Inflammatory macrophage treated with lipopolysaccharide for 4 hours (primary cell): ENCODE data around the gene CD300LG.
"Not testable (repeated sequence)": the region's sequence is repeated elsewhere in the genome, so short reads cannot be mapped to it uniquely, and the experiment has no call there.

Experiments
- DNase-seq: peaks from one replicate; pipeline ENCODE4 v3.0.0-alpha.2; 2020

Gene CD300LG

GRCh38 chr17:43856141-43856540 lies 9.2 kb downstream of the CD300LG start:
- no peak for DNase-seq

GRCh38 chr17:43857141-43857540 lies 10.2 kb downstream of the CD300LG start:
- DNase-seq = no peak

- DNase-seq = no peak
Measured at GRCh38 chr17:43857957-43858600, 11.1 kb downstream of the CD300LG start.

GRCh38 chr17:43860077-43860725 lies 13.2 kb downstream of the CD300LG start:
- no peak for DNase-seq

- no peak for DNase-seq
Measured at GRCh38 chr17:43860927-43861622, 14.1 kb downstream of the CD300LG start.

GRCh38 chr17:43861960-43862359 lies 15.0 kb downstream of the CD300LG start:
- DNase-seq = no peak

- DNase-seq = no peak
Measured at GRCh38 chr17:43864161-43864984, 17.4 kb downstream of the CD300LG start.

GRCh38 chr17:43868226-43868994 lies 21.4 kb downstream of the CD300LG start:
- DNase-seq = peak; percentile 83

- not testable (repeated sequence) for DNase-seq
Measured at GRCh38 chr17:43869031-43869430, 22.1 kb downstream of the CD300LG start.

- DNase-seq = no peak
Measured at GRCh38 chr17:43871946-43872690, 25.1 kb downstream of the CD300LG start.

- DNase-seq = no peak
Measured at GRCh38 chr17:43873091-43873490, 26.1 kb downstream of the CD300LG start.

GRCh38 chr17:43873815-43874214 lies 26.8 kb downstream of the CD300LG start:
- DNase-seq = no peak

GRCh38 chr17:43874293-43874692 lies 27.3 kb downstream of the CD300LG start:
- no peak for DNase-seq

- no peak for DNase-seq
Measured at GRCh38 chr17:43875476-43876147, 28.6 kb downstream of the CD300LG start.

- no peak for DNase-seq
Measured at GRCh38 chr17:43877031-43877430, 30.1 kb downstream of the CD300LG start.

- DNase-seq = no peak
Measured at GRCh38 chr17:43877451-43878155, 30.6 kb downstream of the CD300LG start.

GRCh38 chr17:43878260-43879175 lies 31.5 kb downstream of the CD300LG start:
- peak; percentile 52 for DNase-seq

- DNase-seq = no peak
Measured at GRCh38 chr17:43879723-43880419, 32.9 kb downstream of the CD300LG start.
